Peyer's patch (tissue), 4 donors: ENCODE results near the gene PFN1.

Experiments
- POLR2A ChIP-seq, 2 donors: fragments of 450-650 bp; IDR thresholded peaks; one replicate each; pipeline ENCODE4 v1.5.1; 2017; ENCODE audit warnings: antibody characterized with exemption in 2 of 2, mild to moderate bottlenecking in 2 of 2, moderate library complexity in 2 of 2
- TF ChIP-seq, protein P1 (sequence below), 6 experiments: fragments of 450-650 bp in 4 of 6; fragments of 200-600 bp in 2 of 6; sonication (generic) in 1 of 6; IDR thresholded peaks; one replicate each; pipeline ENCODE4 v1.5.1; 2017 to 2019; ENCODE audit warnings: antibody characterized with exemption in 6 of 6, mild to moderate bottlenecking in 3 of 6, moderate library complexity in 1 of 6

DNA sequence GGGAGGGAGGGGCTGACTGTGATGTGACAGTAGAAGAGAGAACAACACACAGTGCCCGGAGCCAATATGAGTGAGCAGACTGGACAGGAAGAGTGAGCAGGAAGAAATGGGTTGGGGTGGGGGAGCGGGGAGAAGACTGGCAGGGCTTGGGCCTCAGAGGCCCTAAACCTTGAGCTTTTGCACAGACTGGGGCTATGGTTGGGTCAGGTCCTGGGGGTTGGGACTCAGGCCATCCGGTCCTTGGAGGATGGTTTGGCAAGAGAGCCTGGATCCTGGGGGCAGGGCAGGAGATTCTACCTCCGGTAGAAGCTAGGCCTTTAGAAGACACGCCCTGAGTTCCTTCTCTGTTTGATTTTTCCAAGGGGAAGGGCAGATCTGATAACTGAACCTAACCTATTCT, 38.1 kb upstream of the PFN1 start:
- TF ChIP-seq, protein P1, sequence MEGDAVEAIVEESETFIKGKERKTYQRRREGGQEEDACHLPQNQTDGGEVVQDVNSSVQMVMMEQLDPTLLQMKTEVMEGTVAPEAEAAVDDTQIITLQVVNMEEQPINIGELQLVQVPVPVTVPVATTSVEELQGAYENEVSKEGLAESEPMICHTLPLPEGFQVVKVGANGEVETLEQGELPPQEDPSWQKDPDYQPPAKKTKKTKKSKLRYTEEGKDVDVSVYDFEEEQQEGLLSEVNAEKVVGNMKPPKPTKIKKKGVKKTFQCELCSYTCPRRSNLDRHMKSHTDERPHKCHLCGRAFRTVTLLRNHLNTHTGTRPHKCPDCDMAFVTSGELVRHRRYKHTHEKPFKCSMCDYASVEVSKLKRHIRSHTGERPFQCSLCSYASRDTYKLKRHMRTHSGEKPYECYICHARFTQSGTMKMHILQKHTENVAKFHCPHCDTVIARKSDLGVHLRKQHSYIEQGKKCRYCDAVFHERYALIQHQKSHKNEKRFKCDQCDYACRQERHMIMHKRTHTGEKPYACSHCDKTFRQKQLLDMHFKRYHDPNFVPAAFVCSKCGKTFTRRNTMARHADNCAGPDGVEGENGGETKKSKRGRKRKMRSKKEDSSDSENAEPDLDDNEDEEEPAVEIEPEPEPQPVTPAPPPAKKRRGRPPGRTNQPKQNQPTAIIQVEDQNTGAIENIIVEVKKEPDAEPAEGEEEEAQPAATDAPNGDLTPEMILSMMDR (IDR thresholded peaks at IDR 0.05): no peak
- no peak for TF ChIP-seq POLR2A (IDR thresholded peaks at IDR 0.05)
